ENCODE measurements around the gene PMF1.

Gene PMF1

DNA sequence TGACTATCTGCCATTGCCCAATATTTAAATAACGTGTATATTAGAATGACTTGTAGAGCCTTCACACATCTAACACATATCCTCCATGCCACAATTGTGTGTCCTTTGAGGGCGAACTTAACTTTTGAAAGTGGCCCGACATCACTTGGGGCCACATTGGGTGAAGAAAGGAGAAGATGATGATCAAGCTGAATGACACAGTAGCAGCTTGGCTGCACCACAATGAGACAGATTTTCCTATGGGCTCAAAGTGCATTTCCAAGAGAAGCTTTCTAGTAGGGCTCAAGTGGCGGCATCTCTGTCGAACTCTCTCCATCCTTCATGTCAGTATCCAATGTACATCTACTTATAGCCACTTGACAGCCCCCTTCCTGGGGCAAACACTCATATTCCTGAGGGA is 25.4 kb downstream of the PMF1 start:
- no peak for DNase-seq (ENCODE audit: low spot score)

DNA sequence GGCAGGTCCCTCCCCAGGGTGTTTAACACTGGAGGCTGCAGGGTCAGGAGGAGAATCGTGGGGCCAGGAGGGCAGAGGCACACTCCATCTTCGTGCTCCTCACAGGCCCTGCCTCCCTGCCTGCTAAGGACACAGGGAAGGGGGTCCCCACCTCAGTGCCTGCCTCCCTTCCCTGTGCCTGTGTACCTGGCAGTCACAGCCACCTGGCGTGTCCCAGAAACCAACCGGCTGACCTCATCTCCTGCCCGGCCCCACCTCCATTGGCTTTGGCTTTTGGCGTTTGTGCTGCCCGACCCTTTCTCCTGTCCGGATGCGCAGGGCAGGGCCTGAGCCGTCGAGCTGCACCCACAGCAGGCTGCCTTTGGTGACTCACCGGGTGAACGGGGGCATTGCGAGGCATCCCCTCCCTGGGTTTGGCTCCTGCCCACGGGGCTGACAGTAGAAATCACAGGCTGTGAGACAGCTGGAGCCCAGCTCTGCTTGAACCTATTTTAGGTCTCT is 28.6 kb downstream of the PMF1 start:
- no peak for DNase-seq (ENCODE audit: low spot score)

DNA sequence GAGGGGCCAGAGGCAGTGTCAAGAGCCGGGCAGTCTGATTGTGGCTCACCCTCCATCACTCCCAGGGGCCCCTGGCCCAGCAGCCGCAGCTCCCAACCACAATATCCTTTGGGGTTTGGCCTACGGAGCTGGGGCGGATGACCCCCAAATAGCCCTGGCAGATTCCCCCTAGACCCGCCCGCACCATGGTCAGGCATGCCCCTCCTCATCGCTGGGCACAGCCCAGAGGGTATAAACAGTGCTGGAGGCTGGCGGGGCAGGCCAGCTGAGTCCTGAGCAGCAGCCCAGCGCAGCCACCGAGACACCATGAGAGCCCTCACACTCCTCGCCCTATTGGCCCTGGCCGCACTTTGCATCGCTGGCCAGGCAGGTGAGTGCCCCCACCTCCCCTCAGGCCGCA is 29.1 kb downstream of the PMF1 start, which contains the start of gene BGLAP:
TSS of gene BGLAP (plus strand) at position 259 of the 400 bp plus-strand sequence. CDS start at position 307, 48 bp downstream.
- no peak for DNase-seq (ENCODE audit: low spot score)

DNA sequence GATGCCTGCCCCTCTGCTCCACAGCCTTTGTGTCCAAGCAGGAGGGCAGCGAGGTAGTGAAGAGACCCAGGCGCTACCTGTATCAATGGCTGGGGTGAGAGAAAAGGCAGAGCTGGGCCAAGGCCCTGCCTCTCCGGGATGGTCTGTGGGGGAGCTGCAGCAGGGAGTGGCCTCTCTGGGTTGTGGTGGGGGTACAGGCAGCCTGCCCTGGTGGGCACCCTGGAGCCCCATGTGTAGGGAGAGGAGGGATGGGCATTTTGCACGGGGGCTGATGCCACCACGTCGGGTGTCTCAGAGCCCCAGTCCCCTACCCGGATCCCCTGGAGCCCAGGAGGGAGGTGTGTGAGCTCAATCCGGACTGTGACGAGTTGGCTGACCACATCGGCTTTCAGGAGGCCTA is 29.9 kb downstream of the PMF1 start:
- no peak for DNase-seq (ENCODE audit: low spot score)

DNA sequence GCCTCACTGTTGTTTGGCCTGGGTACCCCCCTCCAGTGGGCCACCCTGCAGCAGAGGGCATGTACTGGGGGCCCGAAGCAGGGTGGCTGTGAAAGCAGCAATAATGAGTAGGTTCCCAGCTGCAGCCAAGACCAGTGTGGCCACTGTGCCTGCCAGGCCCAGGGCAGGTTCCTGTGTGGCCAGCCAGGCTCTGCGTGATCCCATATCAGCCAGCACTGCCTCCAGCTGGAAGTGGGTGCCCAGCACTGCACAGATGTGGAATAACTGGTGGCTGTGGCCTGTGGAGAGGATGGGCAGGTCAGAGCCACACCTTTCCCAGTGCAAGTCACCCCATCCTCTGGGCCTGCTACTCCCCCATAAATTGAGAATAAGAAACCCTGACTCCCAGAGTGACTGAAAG is 31.3 kb downstream of the PMF1 start:
- no peak for DNase-seq (ENCODE audit: low spot score)

DNA sequence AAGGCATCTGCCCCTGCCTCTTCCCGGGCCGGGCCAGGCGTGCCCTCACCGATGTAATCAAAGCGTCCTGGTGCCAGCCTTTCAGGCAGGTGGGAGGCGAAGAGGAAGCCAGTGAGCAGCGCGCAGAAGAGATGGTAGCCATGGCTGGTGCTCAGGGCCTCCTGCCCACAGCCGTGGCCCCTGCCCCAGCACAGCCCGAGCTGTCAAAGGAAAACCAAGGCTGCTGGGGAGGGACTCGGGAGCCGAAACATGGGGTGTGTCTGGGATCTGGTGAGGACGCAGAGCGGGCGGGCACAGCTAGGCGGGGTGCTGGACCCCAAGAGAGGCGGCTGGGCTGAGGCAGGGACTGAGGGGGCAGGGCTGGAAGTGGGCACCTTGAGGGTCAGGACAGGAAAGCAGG is 31.9 kb downstream of the PMF1 start:
- DNase-seq (ENCODE audit: low spot score), result no peak

DNA sequence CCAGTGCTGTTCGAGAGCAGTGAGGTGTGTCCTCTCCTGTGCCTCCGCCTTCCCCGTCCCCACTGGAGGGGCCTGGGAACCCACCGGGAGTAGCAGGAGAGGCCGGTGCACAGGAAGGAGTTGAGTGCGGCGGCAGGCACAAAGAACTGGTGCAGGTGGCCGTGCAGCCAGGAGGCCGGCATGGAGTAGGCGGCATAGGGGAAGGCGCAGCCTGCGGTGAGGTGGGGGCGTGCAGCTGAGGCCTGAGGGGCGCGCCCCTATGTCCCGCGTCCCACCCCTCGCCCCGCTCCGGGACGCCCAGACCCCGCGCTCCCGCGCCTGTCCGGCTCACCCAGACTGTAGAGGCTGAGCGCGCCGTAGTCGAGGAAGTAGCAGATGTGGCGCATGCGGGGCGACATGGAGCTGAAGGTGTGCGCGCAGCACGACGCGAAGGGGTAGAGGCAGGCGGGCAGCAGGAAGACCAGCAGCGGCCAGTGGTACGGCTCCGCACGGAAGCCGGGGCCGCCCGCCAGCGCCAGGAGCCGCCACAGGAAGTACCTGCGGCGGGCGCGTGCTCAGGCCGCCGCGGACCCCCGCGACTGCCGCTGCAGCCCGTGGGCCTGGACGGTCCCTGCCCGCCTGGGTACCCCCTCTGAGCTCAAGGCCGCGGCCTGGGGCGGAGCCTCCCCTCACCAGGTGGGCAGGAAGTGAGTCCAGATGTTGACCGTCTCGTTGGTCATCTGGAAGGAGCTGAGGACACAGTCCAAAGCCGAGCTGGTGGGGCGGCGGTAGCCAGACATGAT is 32.8 kb downstream of the PMF1 start:
- DNase-seq (ENCODE audit: low spot score), result peak; percentile 43

DNA sequence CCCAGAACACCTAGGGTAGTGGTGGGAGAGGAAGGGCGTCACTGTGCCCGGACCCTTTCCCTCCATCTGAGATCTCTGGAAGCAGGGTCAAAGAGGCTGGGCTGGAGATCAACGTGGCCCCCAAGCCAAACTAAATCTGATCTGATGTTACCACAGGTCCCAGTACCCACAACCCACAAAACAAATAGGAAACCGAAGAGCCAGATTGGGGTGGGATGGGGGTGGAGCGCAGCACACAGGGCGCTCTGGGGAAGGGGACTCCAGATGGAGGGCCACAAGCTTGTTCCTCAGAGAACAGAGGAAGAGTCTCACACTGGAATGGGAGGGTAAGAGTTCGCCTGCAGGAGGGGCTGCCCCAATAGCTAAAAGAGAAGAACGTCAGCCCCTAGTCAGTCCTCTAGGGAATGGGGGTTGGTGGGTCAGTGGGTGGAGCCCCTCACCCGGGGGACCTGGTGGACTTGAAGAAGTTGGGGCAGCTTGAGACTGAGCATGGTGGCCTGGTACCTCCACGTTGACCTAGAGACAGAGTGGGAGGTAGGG is 33.5 kb downstream of the PMF1 start:
- no peak for DNase-seq (ENCODE audit: low spot score)

DNA sequence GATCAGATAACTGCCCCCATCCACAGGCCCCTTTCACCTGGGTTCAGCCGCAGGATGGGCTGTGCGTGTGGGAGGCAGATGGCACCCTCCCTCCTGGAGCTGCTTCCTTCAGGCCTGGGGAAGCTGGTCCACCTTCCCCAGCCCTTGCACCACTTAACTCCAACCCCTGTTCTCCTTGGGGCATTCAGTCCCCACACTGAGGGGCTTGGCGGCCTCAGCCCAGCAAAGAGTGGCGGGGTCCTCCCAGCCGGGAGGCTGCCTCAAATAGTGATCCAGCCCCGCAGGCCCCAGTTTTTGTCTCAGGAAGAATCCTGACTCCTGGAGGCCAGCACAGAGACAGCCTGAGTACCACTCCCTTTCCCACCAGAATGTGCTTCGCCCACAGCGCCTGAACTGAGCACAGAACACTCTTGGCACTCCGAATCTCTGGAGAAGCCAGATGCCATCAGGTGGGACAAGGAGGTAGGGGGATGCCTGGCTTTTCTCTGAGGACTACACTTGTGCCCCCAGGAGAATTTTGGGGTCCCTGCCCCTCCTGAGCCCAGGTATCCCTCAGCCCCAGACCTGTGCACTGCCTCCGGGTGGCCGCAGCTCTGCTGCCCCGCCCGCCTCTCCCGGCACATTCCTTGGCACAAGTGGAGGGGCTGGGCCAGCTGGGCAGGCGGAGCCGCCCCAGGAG is 34.1 kb downstream of the PMF1 start:
- no peak for DNase-seq (ENCODE audit: low spot score)

DNA sequence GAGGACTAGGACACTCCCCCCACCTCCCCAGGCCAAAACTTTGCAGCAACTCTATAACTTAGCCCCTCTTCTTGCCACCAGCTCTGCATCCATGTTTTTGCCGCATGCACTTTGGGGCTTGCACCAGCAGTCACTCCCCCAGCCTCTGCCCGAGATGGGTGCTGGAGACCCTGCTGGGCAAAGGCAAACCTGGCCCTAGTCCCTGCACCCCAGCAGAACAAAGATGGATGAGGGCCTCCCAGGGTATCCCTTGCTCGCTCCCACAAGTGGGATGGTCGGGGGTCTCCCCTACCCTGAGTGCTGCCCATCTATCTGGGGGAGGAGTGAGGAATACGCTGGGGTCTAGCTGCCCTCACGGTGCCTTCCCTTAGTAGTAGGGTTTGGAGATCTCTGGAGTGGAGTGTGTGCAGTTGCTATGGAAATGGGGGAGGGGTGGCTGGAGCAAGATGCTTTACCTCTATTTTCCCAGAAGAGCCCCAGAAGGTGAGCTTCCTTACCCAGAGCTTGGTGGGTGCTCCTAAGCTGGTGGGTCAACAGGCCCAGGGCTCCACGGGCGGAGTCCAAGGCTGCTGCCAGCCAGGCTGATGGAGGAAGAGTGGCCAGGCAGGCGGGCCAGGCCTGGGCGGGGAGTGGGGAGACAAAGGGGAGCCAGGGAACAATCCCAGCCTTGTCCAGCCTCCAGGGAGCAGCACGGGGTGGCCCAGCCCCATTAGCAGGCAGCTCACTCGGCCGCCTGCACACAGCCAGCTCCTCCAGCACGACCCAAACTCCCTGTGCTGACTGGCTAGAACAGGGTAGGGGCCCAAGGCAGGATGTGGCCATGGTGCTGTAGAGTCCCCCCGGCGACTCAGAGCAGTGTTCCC is 34.9 kb downstream of the PMF1 start, which contains the start of gene PAQR6:
TSS of gene PAQR6 (minus strand) at position 597 of the 863 bp plus-strand sequence. CDS start 1,325 bp downstream, outside the sequence.
- DNase-seq (ENCODE audit: low spot score), result no peak

DNA sequence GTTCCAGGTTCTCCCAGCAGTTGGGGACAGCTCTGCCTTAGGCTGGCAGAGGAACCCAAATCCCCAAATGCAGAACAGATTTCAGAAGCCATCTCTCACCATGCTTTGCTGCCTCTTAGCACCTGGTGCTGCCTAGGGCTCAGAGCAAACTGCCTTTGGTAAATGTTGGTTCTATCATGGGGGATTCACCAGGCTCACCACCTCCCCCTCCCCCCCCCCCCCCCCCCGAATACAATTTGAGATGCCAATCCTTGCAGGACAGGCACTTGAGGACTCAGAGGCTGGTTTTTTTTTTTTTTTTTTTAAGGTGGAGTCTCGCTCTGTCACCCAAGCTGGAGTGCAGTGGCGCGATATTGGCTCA is 35.5 kb downstream of the PMF1 start:
- DNase-seq (ENCODE audit: low spot score), result no peak

DNA sequence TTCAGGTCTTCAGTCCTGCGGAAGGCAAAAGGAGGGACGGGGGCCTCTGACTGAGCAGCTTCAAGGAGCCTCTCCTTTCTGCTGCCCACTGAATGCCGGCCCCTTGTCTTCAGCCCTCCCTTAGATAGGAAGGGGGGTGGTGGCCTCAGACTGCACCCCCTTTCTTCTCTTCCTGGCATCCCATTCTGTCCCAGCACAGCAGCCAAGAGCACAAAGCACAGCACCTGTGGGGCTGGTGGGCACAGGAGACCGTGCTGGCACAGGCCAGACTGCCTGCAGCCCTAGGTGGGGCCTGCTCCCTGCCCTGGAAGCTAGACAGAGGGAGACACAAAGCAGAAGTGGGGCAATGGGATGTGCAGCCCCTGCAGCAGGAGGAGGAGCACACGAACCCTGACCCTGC is 36.8 kb downstream of the PMF1 start:
- no peak for DNase-seq (ENCODE audit: low spot score)

DNA sequence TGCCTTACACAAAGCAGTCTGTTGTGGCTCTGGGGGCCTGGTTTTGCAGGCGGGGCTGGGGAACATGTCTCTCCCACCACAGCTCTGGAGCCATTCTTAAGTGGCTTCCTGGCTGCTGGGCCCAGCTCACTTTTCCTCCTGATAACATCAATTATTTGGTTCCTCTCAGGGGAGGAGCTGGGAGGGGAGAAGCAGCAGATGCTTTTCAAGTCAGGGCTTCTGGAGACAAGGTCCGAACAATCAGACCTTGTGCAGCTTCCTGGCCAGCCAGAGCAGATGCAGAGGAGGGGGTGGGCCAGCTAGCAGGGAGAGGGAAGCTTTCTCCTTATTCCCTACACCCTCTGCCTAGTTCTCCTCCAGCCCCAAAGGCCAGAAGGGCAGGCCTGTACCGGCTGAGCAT is 38.7 kb downstream of the PMF1 start:
- no peak for DNase-seq (ENCODE audit: low spot score)

DNA sequence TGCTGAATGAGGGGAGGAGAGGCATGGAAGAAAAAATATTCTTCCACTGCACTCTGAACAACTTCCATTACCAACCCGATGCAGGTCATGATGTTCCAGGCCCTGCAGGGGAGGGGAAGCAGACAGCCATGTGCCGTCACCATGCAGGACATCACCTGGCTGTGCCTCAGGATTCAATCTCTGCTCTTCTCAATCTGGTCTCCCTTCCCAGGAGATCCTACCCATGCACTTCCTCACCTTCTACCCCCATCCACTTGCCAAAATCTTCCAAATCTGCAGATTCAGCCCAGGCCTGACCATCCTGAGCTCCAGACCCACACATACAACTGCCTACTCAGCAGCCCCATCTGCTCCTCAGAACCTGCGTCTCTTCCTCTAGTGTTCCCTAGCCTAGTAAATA is 40.8 kb downstream of the PMF1 start:
- no peak for DNase-seq (ENCODE audit: low spot score)

DNA sequence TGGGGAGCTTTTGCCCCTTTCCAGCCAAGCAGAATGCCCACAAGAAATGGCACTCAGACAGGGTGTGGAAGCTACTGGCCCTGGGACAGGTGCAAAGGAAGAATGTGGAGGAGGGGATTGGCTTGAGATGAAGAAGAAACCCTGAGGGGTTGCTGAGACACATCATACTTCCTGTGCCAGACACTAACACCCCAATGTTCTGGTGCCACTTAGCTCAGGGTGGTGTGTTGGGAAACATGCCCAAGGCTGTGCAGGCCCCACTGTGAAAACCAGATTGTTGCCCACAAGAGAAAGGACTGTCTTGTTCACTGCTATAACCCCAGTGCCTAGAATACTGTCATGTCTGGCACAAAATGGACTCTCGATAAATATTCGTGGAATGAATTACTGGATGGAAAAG is 44.9 kb downstream of the PMF1 start:
- DNase-seq (ENCODE audit: low spot score), result no peak

DNA sequence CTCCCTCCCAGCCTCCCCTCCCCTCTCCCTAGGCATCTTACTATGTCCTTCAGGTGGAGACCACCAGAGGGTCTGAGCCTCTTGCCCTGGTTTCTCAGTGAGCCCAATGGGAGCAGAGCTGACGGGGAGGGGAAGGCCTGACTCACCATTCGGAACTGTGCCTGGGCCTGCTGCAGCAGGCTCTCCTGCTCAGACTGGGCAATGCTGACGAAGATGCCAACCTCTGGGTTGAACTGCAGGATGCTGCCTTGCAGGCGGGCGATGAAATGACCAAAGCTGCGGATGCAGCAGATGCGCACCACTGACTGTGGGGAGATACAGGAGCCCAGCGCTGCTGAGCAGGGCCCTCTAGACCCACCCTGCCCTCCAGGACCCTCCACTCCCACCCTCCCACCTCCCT is 46.1 kb downstream of the PMF1 start:
- no peak for DNase-seq (ENCODE audit: low spot score)

DNA sequence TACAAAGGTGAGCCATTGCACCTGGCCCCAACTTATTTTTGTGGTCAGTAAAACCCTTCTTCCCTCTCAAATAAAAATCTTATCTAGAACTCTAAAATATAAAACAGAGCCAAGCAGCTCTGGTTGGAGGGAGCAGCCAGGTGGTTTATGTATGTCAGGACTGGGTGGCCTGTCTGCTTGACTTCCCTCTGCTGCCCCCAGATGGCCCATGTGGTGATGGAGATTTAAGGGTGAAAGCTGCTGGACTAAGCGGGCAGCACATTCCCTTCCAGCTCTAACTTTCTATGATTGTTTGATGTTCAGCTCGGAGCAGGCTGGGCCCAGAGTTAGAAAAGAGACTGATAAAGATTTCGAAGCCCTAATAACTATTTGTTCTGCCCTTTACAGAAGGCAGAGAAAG is 47.0 kb downstream of the PMF1 start:
- DNase-seq (ENCODE audit: low spot score), result no peak

DNA sequence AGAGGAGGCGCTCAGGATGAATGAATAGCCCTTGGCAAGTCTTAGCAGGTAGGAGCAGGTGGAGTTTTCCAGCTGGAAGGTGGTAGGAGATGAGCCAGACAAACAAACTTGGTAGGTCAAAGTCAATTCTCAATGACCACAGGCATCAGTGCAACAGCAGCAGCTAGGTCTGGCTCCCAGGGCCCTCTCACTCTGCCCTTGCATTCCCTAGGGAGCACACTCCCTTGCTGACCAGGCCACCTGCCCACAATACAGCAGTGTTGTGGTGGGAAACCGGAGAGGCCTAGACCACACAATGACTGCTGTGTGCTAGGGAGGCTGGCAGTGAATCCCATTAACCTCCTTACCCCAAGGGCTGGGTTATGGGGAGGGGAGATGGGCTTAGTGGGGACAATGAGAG is 48.1 kb downstream of the PMF1 start:
- no peak for DNase-seq (ENCODE audit: low spot score)

DNA sequence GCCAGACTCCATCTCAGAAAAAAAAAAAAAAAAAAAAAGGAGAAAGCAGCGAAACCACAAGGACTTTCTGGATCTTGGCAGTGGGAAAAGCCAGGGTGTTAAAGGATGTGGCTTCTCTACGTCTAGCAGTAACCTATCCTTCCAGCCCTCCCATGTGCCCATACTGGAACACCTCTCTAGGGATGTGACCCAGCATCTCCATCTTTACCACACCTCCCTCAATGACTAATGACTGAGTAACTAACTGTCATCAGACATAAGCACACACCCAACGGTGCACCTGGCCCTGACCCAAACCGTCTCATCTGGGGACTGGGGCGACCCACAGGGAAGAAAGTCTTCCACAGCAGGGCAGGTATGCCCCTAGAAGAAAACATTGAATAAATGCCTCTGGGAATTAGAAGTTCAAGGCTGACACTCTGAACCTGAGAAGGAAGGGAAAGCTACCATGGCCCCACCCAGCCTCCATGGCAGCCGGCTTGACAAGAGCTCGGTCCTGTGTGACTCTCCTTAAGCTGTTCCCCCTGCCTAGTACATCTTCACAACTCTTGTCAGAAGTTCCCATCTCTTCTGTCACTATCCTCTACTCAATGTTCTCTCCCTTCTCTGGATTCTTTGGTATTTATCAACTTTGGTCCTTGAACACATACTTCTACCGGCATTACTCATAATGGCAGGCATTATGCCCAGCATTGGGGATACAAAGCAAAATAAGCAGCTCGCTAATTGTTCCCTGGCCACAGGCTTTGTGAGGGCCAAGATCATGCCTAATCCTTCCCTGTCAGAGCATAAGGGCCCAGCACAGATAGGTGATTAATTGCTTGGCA is 49.9 kb downstream of the PMF1 start:
- DNase-seq (ENCODE audit: low spot score), result no peak

DNA sequence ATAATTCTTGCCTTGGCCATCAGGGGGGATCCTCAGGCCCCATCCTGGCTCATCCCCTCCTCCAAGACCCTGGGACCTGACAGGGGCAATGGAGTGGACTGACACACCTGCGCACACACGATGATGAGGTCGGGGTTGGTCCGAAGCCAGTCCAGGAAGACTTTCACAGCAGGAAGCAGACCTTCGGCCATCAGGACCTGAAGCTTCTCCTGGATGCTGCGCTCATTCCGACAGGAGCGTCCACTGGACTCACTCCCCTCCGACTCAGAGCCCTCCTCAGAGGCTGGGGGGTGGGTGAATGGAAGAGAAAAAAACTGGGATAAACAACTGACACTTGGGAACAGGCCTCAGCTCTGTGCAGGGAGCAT is 50.5 kb downstream of the PMF1 start:
- DNase-seq (ENCODE audit: low spot score), result no peak

DNA sequence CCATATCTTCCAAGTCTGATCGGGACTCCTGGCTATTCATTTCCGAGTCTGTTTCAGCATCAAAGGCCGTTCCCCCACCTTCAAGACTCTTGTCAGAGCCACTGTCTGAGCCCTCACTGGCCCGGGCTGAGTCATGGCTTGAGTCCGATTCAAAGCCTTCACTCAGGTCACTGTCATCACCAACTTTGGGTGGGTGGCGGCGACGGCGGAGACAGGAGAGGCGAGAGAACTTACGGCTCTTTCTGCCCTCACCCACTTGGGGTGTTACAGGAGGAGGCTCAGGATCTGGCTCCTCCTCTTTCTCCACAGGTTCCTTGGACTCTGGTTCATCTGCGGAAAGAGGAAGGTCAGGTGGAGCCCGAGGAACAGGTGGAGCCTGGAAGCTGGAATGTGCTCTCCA is 53.2 kb downstream of the PMF1 start:
- no peak for DNase-seq (ENCODE audit: low spot score)
